ENCODE data around the gene DCPS.
"Not testable (repeated sequence)": the region's sequence is repeated elsewhere in the genome, so short reads cannot be mapped to it uniquely, and the experiment has no call there.

The DCPS gene

DNA sequence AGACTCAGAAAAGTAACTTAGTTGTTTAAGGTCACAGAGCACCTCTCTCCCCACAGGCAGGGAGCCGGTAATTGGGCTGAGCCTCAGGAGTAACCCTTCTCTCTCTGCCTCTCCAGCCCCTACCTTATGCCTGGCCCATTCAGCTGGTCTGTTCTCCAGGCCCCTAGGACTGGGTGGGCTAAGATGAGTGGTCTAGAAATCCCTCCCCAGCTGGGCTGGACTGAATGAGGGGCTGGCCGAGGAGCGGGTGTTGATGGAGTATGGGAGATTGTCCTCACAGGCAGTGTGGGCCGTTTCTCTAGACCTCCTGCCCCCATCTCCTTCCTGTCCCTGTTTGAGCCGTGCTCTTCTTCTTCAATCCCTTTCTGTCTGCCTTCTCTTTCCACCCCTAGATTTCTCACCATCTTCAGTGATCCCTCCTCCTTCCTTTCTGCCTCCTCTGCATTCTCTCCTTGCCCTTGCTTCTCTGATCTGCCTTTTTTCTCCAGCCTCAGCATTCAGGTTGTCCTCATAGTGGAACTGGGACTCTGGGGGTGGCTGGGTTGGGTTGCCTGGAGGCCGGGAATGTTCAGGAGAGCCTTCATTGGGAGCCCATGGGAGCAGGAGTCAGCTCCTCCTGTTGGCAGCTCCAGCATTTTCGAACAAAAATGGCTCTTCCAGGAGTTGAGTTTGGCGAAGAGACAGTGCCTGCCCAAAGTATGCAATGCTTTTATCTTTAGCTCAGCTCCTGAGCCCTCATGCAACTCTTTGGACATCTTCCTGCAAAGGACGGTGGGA lies 59.2 kb downstream of the DCPS start:
- no peak for DNase-seq

DNA sequence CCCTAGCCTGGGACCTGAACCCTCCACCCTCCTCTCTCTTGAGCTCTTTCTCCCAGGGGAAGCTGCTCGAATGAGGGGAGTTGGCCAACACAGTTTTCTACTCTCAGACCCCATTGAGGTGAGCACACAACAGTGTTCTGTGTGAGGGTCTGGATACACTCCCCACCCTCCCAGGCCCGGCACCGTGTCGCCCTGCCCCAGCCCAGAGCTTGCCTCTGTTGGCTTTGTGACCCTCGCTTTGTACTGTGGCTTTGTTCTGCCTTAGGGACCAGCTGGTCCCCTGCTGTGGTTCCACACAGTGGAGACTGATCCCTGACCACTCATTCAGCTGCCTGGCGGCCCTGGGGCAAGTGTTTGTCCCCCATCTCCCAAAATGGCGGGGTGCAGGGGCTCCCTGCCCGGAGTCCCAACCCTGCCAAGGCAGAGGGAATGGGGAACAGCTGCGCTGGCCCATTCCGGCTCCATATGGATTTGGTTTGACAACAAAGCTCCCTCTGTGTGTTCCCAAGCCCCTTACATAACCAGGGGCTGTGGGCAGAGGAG lies 59.9 kb downstream of the DCPS start:
- no peak for DNase-seq

DNA sequence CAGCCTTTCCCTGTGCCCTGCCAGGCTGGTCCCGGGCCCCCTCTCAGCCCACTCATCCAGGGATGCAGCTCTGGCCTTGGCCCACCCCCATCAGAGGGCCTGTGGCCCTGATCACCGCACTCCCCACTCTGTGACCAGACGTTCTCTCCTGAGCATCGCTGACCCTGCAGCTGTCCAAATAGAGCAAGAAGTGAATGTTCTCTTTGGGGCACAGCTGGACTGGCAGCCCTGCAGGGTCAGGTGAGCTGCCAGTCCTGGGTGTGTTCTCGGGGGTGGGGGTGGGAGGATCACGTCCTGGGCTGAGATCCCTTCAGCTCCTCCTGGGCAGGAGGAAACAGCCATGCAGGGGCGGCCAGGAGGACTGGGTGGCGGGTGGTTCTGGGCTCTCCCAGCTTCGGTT lies 60.9 kb downstream of the DCPS start:
- DNase-seq, result not testable (repeated sequence)

DNA sequence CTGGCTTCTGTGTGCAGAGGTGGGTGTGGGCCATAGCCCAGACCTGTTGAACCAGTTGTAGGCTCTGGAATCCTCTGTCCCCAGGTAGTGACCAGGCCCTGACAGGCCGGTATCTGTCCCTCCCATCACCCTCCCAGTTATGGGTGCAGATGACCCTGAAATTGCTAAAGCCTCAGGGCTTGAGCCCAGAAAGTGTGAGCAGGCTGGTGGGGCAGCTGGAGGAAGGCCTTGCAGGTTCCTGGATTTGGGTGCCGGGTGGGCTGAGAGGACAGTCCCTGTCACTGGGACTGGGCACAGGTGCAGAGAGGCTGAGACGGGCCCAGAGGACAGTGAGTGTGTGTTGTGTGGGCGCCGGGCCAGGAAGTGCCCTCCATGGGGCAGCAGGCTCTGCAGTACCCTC lies 61.6 kb downstream of the DCPS start:
- DNase-seq, result not testable (repeated sequence)

- no peak for DNase-seq
Measured at GRCh38 chr11:126366064-126366822, 62.4 kb downstream of the DCPS start.

GRCh38 chr11:126366823-126367654 lies 63.2 kb downstream of the DCPS start:
- DNase-seq, result not testable (repeated sequence)

DNA sequence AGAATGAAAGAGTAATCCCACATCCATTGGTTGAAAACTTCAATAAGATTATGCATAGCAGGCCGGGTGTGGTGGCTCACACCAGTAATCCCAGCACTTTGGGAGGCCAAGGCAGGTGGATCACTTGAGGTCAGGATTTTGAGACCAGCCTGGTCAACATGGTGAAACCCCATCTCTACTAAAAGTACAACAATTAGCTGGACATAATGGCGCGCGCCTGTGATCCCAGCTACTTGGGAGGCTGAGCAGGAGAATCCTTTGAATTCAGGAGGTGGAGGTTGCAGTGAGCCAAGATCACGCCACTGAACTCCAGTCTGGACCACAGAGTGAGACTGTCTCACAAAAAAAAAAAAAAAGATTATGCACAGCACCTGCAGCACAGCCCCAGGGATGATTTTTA lies 63.9 kb downstream of the DCPS start:
- DNase-seq, result not testable (repeated sequence)

- DNase-seq, result not testable (repeated sequence)
Measured at GRCh38 chr11:126368336-126369119, 64.7 kb downstream of the DCPS start.

GRCh38 chr11:126370016-126370415 lies 66.2 kb downstream of the DCPS start:
- DNase-seq, result no peak

DNA sequence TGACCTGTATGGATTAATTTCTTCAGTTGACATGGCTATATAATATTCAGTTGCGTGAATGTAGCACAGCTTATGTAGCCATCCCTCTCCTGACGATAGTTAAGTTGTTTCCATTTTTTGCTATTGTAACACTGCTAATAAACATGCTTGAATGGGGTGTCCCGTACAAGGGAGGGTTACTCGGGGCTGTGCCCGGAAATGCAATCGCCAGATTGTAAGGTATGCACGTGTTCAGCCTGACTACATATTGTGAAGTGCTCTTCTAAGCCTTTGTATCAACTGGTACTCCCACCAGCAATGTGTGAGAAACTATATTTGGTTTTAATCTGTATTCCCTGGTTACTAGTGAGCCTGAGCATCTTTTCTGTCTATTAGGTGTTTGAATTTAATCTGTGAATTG lies 67.7 kb downstream of the DCPS start:
- DNase-seq, result no peak

- DNase-seq, result not testable (repeated sequence)
Measured at GRCh38 chr11:126373389-126374066, 69.7 kb downstream of the DCPS start.

GRCh38 chr11:126374562-126375300 lies 70.9 kb downstream of the DCPS start:
- DNase-seq, result not testable (repeated sequence)

DNA sequence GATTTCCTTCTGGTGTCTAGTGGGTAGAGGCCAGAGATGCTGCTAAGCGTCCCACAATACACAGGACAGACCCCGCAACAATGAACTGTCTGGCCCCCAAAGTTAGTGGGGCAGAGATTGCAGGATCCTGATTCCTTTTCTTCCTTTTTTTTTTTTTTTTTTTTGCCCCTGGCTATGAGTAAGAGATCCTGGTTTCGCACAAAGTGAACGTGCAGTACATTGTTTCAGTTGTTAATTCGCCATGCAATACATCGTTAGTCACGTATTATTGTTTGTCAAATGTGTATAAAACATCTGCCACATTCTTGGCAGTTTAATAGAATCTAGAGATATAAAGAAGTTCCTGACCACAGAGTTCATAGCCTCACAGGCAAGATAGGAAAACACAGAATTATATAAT lies 71.9 kb downstream of the DCPS start:
- DNase-seq, result no peak

DNA sequence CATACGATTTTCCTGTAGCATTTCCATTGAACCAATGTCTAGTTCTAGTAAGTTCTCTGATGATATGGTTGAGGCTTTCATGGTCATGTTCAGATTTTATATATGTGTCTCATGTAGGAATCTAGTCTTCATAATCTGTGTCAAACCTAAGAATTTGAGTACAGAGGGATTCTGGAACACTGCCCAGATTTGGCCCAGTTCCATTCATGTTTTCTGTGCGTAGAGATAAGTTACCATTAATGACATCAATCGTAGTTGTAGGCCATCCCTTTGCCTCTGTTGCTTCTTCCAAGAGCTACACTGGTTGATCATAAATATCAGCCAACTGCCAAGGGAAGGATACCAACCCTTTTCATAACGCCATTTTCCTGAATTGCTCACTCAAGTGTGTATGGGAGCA lies 74.9 kb downstream of the DCPS start:
- no peak for DNase-seq

DNA sequence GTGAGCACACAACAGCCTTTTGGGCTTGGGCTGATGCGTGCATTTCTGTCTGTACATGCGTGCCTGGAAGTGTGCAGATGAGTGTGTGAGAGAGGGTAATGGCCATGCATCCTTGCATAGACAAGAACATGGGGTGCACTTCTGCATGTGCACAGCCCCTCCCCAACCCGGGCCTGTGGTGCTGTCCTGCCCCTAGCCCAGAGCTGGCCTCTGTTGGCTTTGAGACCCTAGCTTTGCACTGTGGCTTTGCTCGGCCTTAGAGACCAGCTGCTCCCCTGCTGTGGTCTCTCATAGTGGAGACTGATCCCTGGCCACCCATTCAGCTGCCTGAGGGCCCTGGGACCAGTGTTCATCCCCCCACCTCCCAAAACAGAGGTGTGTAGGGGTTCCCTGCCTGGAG lies 77.0 kb downstream of the DCPS start:
- no peak for DNase-seq

GRCh38 chr11:126381960-126382359 lies 78.1 kb downstream of the DCPS start:
- DNase-seq, result not testable (repeated sequence)

DNA sequence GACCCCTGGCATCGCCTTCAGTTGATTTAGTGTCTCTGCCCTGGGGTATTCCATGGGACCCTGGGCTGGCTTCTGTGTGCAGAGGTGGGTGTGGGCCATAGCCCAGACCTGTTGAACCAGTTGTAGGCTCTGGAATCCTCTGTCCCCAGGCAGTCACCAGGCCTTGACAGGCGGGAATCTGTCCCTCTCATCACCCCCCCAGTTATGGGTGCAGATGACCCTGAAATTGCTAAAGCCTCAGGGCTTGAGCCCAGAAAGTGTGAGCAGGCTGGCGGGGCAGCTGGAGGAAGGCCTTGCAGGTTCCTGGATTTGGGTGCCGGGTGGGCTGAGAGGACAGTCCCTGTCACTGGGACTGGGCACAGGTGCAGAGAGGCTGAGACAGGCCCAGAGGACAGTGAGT lies 78.8 kb downstream of the DCPS start:
- DNase-seq, result not testable (repeated sequence)

DNA sequence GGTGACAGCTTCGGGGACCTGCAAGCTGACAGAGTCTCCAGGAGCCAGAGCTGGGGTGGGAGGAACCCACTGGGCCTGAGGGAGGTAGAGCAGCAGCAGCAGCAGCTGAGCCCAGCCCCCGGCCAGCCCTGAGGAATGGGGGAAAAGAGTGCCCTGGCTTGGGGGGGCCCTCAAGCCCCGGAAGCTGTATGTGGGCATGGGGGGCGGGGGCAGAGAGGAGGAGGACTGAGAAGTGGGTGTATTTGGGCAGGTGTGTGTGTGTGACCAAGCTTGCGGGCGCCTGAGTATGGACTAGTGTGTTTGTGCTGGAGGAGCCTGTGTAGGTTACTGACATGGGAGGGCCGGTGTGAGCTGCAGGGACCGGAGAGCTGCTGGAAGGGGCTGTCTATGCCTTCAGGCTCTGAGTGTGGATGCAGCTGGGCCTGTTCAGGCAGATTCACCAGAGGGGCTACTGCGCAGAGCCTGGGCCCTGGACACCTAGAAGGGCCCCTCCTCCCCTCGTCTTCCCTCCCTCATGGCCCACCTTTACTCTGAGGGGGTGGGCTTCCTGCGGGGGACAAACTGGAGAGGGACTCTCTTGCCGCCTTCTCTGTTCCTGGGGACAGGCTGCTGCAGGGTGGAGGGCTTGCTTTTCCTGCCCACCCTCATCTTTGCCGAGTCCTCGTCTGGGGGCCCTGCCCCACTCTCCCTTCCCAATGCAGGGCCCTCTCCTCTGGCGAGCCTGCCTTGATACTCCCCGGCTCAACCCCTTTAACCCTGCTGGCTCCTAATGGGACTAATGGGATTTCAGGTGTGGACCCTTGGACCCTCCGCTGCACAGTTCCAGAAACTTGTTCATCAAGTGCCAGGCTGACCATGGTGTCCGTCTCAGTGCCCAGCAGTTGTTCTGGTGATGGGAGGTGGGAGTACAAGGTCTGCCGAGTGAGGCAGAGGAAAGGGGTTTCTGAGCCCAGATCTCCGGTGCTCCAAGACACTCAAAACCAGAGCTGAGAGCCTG lies 79.8 kb downstream of the DCPS start:
- no peak for DNase-seq

- DNase-seq, result no peak
Measured at GRCh38 chr11:126384449-126385070, 80.7 kb downstream of the DCPS start.

All from activated CD4-positive, alpha-beta T cell treated with anti-CD3 and anti-CD28 coated beads, Interleukin-2, amount 50 U/mL, for 16 hours (primary cell).